HEK293T (cell line): ENCODE data around the gene DOCK2.

ENCODE experiments used
- BHLHE40 ChIP-seq: fragments of 450-650 bp; IDR thresholded peaks from 2 replicates; pipeline ENCODE4 v1.6.1; 2016; ENCODE audit warnings: mild to moderate bottlenecking, moderate library complexity, borderline replicate concordance
- ELF4 ChIP-seq: fragments of 450-650 bp; IDR thresholded peaks from 2 replicates; pipeline ENCODE4 v1.6.1; 2017; ENCODE audit warnings: antibody characterized with exemption
- SP1 ChIP-seq: fragments of 450-650 bp; IDR thresholded peaks from 2 replicates; pipeline ENCODE4 v1.6.1; 2017
- SUZ12 ChIP-seq: fragments of 450-650 bp; IDR thresholded peaks from 2 replicates; pipeline ENCODE4 v1.6.1; 2016; ENCODE audit warnings: mild to moderate bottlenecking
- TARDBP ChIP-seq: fragments of 450-650 bp; IDR thresholded peaks from 2 replicates; pipeline ENCODE4 v1.6.1; 2016

DNA sequence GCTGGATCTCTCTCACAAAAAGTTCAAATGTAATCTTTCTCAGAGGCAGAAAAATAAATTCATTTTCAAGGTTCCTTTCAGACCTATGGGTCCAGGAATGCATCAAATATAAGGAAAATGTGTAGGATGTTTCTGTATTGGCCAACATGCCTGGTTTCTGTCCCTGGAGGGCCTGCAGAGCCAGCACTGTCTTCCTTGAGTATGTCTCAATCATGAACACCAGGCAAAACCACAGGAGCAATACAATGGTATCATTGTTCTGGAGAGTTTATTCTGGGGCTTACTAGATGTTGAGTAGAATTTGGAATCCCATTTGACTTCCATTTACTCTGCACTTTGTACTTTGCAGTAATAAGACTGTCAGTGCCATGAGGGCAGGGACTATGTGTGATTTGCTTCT, 319.7 kb downstream of the DOCK2 start:
- TF ChIP-seq SP1 (no peak), BHLHE40 (no peak), TARDBP (no peak), ELF4 (no peak), SUZ12 (no peak)
